Measurements from ENCODE around the gene PGAM1.

PGAM1 gene

DNA sequence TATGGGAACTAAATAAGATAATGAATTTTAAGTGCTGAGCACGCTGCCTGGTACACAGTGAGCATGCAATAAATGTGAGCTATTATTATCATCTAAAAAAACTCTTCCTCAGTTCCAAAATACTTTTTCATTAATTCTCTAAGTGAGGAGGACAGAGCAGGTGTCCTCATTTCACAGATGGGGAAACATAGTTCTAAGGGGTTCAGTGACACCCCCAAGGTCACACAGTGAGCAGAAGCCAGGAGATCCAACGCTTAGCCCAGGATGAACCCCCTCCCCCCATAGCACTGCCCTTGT lies 18.1 kb upstream of the PGAM1 start:
- no peaks in the 10 kb centered on the region for H3K9me3 ChIP-seq (ENCODE audit: control insufficient read depth, insufficient read depth, low read depth, low read length)
- TF ChIP-seq ZNF175 (tag by site-specific recombination; IDR thresholded peaks at IDR 0.05) (no peak), ZNF202 (tag by site-specific recombination; IDR thresholded peaks at IDR 0.05; ENCODE audit: borderline replicate concordance) (no peak), ZNF521 (tag by site-specific recombination; IDR thresholded peaks at IDR 0.05) (no peak), ZNF146 (tag by site-specific recombination; IDR thresholded peaks at IDR 0.05) (no peak), ZNF211 (tag by site-specific recombination; IDR thresholded peaks at IDR 0.05; ENCODE audit: low read depth) (no peak), ZNF157 (tag by site-specific recombination; IDR thresholded peaks at IDR 0.05) (no peak)
- TF ChIP-seq, protein P1, sequence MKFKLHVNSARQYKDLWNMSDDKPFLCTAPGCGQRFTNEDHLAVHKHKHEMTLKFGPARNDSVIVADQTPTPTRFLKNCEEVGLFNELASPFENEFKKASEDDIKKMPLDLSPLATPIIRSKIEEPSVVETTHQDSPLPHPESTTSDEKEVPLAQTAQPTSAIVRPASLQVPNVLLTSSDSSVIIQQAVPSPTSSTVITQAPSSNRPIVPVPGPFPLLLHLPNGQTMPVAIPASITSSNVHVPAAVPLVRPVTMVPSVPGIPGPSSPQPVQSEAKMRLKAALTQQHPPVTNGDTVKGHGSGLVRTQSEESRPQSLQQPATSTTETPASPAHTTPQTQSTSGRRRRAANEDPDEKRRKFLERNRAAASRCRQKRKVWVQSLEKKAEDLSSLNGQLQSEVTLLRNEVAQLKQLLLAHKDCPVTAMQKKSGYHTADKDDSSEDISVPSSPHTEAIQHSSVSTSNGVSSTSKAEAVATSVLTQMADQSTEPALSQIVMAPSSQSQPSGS (tag by site-specific recombination; IDR thresholded peaks at IDR 0.05; ENCODE audit: low read depth) = no peak
- TF ChIP-seq, protein P2, sequence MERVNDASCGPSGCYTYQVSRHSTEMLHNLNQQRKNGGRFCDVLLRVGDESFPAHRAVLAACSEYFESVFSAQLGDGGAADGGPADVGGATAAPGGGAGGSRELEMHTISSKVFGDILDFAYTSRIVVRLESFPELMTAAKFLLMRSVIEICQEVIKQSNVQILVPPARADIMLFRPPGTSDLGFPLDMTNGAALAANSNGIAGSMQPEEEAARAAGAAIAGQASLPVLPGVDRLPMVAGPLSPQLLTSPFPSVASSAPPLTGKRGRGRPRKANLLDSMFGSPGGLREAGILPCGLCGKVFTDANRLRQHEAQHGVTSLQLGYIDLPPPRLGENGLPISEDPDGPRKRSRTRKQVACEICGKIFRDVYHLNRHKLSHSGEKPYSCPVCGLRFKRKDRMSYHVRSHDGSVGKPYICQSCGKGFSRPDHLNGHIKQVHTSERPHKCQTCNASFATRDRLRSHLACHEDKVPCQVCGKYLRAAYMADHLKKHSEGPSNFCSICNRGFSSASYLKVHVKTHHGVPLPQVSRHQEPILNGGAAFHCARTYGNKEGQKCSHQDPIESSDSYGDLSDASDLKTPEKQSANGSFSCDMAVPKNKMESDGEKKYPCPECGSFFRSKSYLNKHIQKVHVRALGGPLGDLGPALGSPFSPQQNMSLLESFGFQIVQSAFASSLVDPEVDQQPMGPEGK (tag by site-specific recombination; IDR thresholded peaks at IDR 0.05) = no peak
- ChIA-PET CTCF (interaction anchor here (0.6 to 1.7 kb wide), 18 partner anchors 9 to 1359 kb away, joined by 3 to 14 read pairs (median 4); partner anchors contain the start of gene ANKRD2), POLR2A (no interaction called here)
- H3K36me3 ChIP-seq (ENCODE audit: control insufficient read depth in 2 of 2, insufficient read depth in 1 of 2, low read length in 2 of 2) = no peaks in the 10 kb centered on the region
- H3K27ac ChIP-seq (ENCODE audit: extremely low read depth, low read depth, low read length) = no peak overlapping the region
- no peak overlapping the region for H3K4me3 ChIP-seq (ENCODE audit: low read depth, low read length)
- H3K4me1 ChIP-seq (ENCODE audit: control insufficient read depth, insufficient read depth, low read length) = no peaks in the 10 kb centered on the region

DNA sequence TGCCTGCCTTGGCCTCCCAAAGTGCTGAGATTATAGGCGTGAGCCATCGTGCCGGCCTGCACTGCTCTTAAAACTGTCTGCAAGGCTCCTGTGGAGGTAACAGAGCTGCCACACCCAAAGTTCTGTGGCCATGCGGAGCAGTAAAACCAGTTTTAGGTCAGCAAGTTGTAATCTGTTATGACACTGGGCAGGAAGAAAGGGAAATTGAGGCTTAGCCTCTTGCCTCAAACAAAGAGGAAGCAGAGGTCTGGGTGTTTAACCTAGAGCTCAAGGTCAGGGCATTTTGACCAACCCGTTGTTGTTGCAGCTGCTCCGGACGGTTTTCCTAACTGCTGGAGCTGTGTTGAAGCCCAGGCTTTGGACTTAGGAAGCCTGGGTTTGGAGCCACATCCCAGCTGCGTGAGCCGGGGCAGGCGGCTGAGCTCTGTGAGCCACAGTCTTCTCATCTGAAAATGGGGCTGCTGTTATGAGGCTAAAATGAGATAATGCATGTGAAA lies 17.4 kb upstream of the PGAM1 start:
- no peaks in the 10 kb centered on the region for H3K9me3 ChIP-seq (ENCODE audit: control insufficient read depth, insufficient read depth, low read depth, low read length)
- TF ChIP-seq, protein P3, sequence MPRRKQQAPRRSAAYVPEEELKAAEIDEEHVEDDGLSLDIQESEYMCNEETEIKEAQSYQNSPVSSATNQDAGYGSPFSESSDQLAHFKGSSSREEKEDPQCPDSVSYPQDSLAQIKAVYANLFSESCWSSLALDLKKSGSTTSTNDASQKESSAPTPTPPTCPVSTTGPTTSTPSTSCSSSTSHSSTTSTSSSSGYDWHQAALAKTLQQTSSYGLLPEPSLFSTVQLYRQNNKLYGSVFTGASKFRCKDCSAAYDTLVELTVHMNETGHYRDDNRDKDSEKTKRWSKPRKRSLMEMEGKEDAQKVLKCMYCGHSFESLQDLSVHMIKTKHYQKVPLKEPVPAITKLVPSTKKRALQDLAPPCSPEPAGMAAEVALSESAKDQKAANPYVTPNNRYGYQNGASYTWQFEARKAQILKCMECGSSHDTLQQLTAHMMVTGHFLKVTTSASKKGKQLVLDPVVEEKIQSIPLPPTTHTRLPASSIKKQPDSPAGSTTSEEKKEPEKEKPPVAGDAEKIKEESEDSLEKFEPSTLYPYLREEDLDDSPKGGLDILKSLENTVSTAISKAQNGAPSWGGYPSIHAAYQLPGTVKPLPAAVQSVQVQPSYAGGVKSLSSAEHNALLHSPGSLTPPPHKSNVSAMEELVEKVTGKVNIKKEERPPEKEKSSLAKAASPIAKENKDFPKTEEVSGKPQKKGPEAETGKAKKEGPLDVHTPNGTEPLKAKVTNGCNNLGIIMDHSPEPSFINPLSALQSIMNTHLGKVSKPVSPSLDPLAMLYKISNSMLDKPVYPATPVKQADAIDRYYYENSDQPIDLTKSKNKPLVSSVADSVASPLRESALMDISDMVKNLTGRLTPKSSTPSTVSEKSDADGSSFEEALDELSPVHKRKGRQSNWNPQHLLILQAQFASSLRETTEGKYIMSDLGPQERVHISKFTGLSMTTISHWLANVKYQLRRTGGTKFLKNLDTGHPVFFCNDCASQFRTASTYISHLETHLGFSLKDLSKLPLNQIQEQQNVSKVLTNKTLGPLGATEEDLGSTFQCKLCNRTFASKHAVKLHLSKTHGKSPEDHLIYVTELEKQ (tag by site-specific recombination; IDR thresholded peaks at IDR 0.05; ENCODE audit: borderline replicate concordance) = no peak
- TF ChIP-seq, protein P4, sequence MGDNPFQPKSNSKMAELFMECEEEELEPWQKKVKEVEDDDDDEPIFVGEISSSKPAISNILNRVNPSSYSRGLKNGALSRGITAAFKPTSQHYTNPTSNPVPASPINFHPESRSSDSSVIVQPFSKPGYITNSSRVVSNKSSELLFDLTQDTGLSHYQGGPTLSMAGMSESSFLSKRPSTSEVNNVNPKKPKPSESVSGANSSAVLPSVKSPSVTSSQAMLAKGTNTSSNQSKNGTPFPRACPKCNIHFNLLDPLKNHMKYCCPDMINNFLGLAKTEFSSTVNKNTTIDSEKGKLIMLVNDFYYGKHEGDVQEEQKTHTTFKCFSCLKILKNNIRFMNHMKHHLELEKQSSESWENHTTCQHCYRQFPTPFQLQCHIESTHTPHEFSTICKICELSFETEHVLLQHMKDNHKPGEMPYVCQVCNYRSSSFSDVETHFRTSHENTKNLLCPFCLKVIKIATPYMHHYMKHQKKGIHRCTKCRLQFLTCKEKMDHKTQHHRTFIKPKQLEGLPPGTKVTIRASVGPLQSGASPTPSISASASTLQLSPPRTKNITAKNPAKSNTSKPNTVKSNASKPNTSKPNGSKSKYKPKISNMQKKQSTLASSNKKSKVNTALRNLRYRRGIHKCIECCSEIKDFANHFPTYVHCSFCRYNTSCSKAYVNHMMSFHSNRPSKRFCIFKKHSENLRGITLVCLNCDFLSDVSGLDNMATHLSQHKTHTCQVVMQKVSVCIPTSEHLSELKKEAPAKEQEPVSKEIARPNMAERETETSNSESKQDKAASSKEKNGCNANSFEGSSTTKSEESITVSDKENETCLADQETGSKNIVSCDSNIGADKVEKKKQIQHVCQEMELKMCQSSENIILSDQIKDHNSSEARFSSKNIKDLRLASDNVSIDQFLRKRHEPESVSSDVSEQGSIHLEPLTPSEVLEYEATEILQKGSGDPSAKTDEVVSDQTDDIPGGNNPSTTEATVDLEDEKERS (tag by site-specific recombination; IDR thresholded peaks at IDR 0.05) = no peak
- no peak for TF ChIP-seq ZFP41 (tag by site-specific recombination; IDR thresholded peaks at IDR 0.05; ENCODE audit: borderline replicate concordance)
- TF ChIP-seq, protein P5, sequence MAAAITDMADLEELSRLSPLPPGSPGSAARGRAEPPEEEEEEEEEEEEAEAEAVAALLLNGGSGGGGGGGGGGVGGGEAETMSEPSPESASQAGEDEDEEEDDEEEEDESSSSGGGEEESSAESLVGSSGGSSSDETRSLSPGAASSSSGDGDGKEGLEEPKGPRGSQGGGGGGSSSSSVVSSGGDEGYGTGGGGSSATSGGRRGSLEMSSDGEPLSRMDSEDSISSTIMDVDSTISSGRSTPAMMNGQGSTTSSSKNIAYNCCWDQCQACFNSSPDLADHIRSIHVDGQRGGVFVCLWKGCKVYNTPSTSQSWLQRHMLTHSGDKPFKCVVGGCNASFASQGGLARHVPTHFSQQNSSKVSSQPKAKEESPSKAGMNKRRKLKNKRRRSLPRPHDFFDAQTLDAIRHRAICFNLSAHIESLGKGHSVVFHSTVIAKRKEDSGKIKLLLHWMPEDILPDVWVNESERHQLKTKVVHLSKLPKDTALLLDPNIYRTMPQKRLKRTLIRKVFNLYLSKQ (tag by site-specific recombination; IDR thresholded peaks at IDR 0.05; ENCODE audit: borderline replicate concordance) = no peak
- no peak for TF ChIP-seq ZFP37 (tag by site-specific recombination; IDR thresholded peaks at IDR 0.05)
- TF ChIP-seq, protein P6, sequence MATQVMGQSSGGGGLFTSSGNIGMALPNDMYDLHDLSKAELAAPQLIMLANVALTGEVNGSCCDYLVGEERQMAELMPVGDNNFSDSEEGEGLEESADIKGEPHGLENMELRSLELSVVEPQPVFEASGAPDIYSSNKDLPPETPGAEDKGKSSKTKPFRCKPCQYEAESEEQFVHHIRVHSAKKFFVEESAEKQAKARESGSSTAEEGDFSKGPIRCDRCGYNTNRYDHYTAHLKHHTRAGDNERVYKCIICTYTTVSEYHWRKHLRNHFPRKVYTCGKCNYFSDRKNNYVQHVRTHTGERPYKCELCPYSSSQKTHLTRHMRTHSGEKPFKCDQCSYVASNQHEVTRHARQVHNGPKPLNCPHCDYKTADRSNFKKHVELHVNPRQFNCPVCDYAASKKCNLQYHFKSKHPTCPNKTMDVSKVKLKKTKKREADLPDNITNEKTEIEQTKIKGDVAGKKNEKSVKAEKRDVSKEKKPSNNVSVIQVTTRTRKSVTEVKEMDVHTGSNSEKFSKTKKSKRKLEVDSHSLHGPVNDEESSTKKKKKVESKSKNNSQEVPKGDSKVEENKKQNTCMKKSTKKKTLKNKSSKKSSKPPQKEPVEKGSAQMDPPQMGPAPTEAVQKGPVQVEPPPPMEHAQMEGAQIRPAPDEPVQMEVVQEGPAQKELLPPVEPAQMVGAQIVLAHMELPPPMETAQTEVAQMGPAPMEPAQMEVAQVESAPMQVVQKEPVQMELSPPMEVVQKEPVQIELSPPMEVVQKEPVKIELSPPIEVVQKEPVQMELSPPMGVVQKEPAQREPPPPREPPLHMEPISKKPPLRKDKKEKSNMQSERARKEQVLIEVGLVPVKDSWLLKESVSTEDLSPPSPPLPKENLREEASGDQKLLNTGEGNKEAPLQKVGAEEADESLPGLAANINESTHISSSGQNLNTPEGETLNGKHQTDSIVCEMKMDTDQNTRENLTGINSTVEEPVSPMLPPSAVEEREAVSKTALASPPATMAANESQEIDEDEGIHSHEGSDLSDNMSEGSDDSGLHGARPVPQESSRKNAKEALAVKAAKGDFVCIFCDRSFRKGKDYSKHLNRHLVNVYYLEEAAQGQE (tag by site-specific recombination; IDR thresholded peaks at IDR 0.05) = no peak
- no peak for TF ChIP-seq ZNF175 (tag by site-specific recombination; IDR thresholded peaks at IDR 0.05)
- POLR2A ChIA-PET = interaction anchor here (0.7 kb wide), 1 partner anchor 14 kb away, joined by 4 read pairs; no protein-coding TSS in a partner anchor
- H3K4me3 ChIP-seq (ENCODE audit: low read depth, low read length) = no peak overlapping the region
- H3K36me3 ChIP-seq (ENCODE audit: control insufficient read depth in 2 of 2, insufficient read depth in 1 of 2, low read length in 2 of 2) = no peaks in the 10 kb centered on the region
- no peaks in the 10 kb centered on the region for H3K4me1 ChIP-seq (ENCODE audit: control insufficient read depth, insufficient read depth, low read length)
- no peak overlapping the region for H3K27ac ChIP-seq (ENCODE audit: extremely low read depth, low read depth, low read length)
- CTCF ChIA-PET = interaction anchor here (0.7 to 1.7 kb wide), 11 partner anchors 9 to 205 kb away, joined by 3 to 14 read pairs (median 5); partner anchors contain the start of gene ANKRD2

Measured in HEK293 (cell line).